Glomerular endothelial cell (primary cell): ENCODE results near the gene TMEM237. TPM values are rescaled to one million over a fixed set of nuclear protein-coding genes. Genes with fewer than 3 reads are reported as not detected.

Experiments
- DNase-seq: peaks from one replicate; pipeline ENCODE4 v3.0.0-alpha.2; 2011; ENCODE audit warnings: low read depth, low spot score; ENCODE audit errors: extremely low read depth
- total RNA-seq: library from RNA; depleted of rRNA; stranded (reverse); fragments of >200 nt; gene quantifications from 2 replicates; pipeline ENCODE4 v1.2.3, GENCODE V29; 2015

TMEM237 gene
- total RNA-seq, 1 donor from 2014 or later, result 21.3 TPM

GRCh38 chr2:201642579-201643215 lies 606 bp downstream of the TMEM237 start:
- no peak for DNase-seq

GRCh38 chr2:201642086-201642578 lies 1.2 kb downstream of the TMEM237 start:
- no peak for DNase-seq

- no peak for DNase-seq
Measured at GRCh38 chr2:201639205-201639604, 4.1 kb downstream of the TMEM237 start.

GRCh38 chr2:201638326-201638725 lies 5.0 kb downstream of the TMEM237 start:
- no peak for DNase-seq

- DNase-seq, result no peak
Measured at GRCh38 chr2:201633661-201634249, 9.5 kb downstream of the TMEM237 start.

GRCh38 chr2:201631041-201631440 lies 12.3 kb downstream of the TMEM237 start:
- DNase-seq, result no peak

GRCh38 chr2:201630577-201630976 lies 12.7 kb downstream of the TMEM237 start:
- no peak for DNase-seq

GRCh38 chr2:201628545-201628944 lies 14.8 kb downstream of the TMEM237 start:
- no peak for DNase-seq

GRCh38 chr2:201622306-201622970 lies 20.9 kb downstream of the TMEM237 start:
- DNase-seq, result no peak

- DNase-seq, result no peak
Measured at GRCh38 chr2:201621293-201621999, 21.9 kb downstream of the TMEM237 start.

GRCh38 chr2:201618744-201619662 lies 24.3 kb downstream of the TMEM237 start:
- DNase-seq, result no peak

GRCh38 chr2:201608021-201608420 lies 35.3 kb downstream of the TMEM237 start:
- no peak for DNase-seq

- DNase-seq, result no peak
Measured at GRCh38 chr2:201607568-201607967, 35.7 kb downstream of the TMEM237 start.

- DNase-seq, result no peak
Measured at GRCh38 chr2:201600906-201601305, 42.4 kb downstream of the TMEM237 start.

GRCh38 chr2:201597397-201597796 lies 45.9 kb downstream of the TMEM237 start:
- DNase-seq, result no peak

GRCh38 chr2:201580486-201580885 lies 62.8 kb downstream of the TMEM237 start:
- DNase-seq, result no peak

- no peak for DNase-seq
Measured at GRCh38 chr2:201579536-201579935, 63.8 kb downstream of the TMEM237 start.

- no peak for DNase-seq
Measured at GRCh38 chr2:201575971-201576370, 67.3 kb downstream of the TMEM237 start.

GRCh38 chr2:201574766-201575165 lies 68.5 kb downstream of the TMEM237 start:
- DNase-seq, result no peak

GRCh38 chr2:201572846-201573508 lies 70.3 kb downstream of the TMEM237 start:
- DNase-seq, result no peak
